Astrocyte of the hippocampus (primary cell): ENCODE measurements around the gene PSAP.

ENCODE experiments used
- DNase-seq: peaks from one replicate; pipeline ENCODE4 v3.0.0; 2011; ENCODE audit warnings: low read depth, low spot score

The PSAP gene

GRCh38 chr10:71769279-71769823 is 81.7 kb downstream of the PSAP start:
- no peak for DNase-seq

DNA sequence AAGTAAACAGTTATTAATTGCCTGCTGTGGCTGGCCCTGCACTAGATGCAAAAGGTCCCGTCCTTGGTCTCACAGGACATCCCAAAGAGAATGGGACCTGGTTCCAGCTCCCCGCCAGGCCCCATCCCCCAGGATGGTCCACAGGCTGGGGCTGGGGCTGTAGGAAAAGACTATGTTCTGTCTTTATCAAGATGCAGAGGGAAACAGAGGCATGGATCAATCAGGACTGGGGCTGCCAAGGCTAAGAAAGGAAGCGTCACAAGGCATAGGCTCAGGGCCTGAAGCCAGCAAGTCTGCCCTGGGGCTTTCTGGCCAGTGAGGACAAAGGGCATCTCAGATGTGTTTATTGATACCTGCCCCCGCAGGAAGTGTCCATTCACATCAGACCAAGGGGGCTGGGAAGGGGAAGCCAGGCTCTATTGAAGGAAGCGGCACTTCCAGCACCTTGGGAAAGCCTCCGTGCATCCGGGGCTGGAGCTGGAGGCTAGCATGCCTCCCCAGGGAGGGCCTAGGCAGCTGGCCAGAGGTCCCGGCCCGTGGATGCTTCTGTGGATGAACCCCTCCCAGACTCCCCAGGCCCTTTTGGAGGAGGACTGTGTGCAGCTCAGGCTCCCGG is 83.5 kb downstream of the PSAP start:
- DNase-seq = peak; percentile 34

- DNase-seq = peak; percentile 97
Observed at GRCh38 chr10:71766717-71767419, 84.2 kb downstream of the PSAP start.
